Lower leg skin (tissue), 3 donors: ENCODE measurements around the gene RCN2.

Experiments
- CTCF ChIP-seq, 3 donors: fragments of 450-650 bp; IDR thresholded peaks; one replicate each; pipeline ENCODE4 v1.5.1; 2016; ENCODE audit warnings: antibody characterized with exemption in 3 of 3, mild to moderate bottlenecking in 3 of 3, moderate library complexity in 2 of 3
- POLR2A ChIP-seq, 2 donors: fragments of 450-650 bp; IDR thresholded peaks; one replicate each; pipeline ENCODE4 v1.6.1; 2016 to 2017; ENCODE audit warnings: antibody characterized with exemption in 2 of 2, mild to moderate bottlenecking in 1 of 2, moderate library complexity in 1 of 2

- TF ChIP-seq POLR2A (IDR thresholded peaks at IDR 0.05) (no peak), CTCF (IDR thresholded peaks at IDR 0.05) (no peak)
Observed at GRCh38 chr15:76996526-76997401, 65.2 kb downstream of the RCN2 start.
